ENCODE results near the gene TRAPPC14. TPM values are rescaled to one million over a fixed set of nuclear protein-coding genes. Genes with fewer than 3 reads are reported as not detected.
"Not testable (repeated sequence)": the region's sequence is repeated elsewhere in the genome, so short reads cannot be mapped to it uniquely, and the experiment has no call there.

TRAPPC14 gene
- total and polyA plus RNA-seq, 2 of the 13 experiments (the other 11 are each of a cell fraction or from before 2014, with no cell fraction given): 4.7 to 9.6 TPM

DNA sequence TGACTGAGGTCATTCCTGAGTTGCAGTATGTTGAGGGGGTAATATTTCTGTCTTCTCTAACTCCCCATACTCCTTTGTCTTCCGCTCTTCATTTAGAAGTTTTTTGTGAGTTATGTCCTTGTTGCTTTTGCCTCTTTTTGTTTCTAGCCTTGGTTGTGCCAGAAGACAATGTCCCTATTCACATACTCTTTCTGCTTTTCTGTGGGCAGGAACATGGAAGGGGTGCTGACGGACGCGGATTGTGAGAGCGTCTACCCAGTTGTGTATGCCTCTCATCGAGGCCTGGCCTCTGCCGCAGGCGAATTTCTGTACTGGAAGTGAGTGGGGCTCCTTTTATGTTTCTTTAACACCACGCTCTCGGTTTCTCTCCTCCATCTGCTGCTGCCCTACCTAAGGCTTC, 39.7 kb upstream of the TRAPPC14 start:
- Histone ChIP-seq H3K36me3 (replicated peaks in 1 of 2; ENCODE audit: control insufficient read depth in 1 of 2, insufficient read depth in 2 of 2, low read length in 2 of 2) (no peaks in the 10 kb centered on the region), H3K27ac (ENCODE audit: extremely low read length, insufficient read depth, low read length) (no peak overlapping the region), H2AFZ (ENCODE audit: low read length) (no peak overlapping the region), H3K9me3 (ENCODE audit: low read length) (no peaks in the 10 kb centered on the region), H3K4me2 (ENCODE audit: low read depth, low read length) (no peak overlapping the region), H4K20me1 (ENCODE audit: insufficient read depth, low read length) (no peaks in the 10 kb centered on the region), H3K9ac (ENCODE audit: insufficient read depth, low read depth, low read length) (no peak overlapping the region), H3K79me2 (ENCODE audit: insufficient read depth, low read length) (no peaks in the 10 kb centered on the region), H3K4me3 (replicated peaks in 1 of 3; ENCODE audit: insufficient read depth in 1 of 3, low read depth in 2 of 3, low read length in 3 of 3) (no peak overlapping the region), H3K4me1 (ENCODE audit: insufficient read depth, low read length) (peaks cover 13% of the 10 kb centered on the region), H3K27me3 (ENCODE audit: control insufficient read depth in 1 of 2, insufficient read depth in 2 of 2, low read length in 2 of 2) (no peaks in the 10 kb centered on the region)
- WGBS (ENCODE audit: low lambda C conversion rate): 82% methylated on average over 10 of the region's 10 CpGs
- no peak for TF ChIP-seq TEAD3 (CRISPR knock-in tag; optimal IDR thresholded peaks at IDR 0.05; ENCODE audit: borderline replicate concordance)
- ChIA-PET POLR2A (no interaction called here), CTCF (ENCODE audit: low intra/inter-chr PET ratio, low total read pairs) (no interaction called here)
- intact Hi-C loops (cut with micrococcal nuclease; ENCODE audit: unreplicated experiment): no loop called here
- in situ Hi-C loops (cut with HindIII; ENCODE audit: extremely low pct_ligation_motif_present, low pct_unique_long_range_greater_than_20kb): no loop called here
- DNase-seq (ENCODE audit: low spot score) (no peak), FAIRE-seq (no peak), ATAC-seq (no peak)
- no TSS peak for BruUV-seq (replicated peaks)

DNA sequence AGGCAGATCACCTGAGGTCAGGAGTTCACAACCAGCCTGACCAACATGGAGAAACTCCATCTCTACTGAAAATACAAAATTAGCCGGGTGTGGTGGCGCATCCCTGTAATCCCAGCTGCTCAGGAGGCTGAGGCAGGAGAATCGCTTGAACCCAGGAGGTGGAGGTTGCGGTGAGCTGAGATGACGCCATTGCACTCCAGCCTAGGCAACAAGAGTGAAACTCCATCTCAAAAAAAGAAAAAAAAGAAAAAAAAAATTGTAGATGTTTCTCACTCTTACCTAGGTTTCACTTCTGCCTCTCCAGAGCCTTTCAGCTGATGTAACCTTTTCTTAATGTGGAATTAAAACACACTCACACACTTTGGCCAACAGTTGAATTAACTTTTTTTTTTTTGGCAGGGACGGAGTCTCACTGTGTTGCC, 37.4 kb upstream of the TRAPPC14 start:
- H3K4me2 ChIP-seq (ENCODE audit: low read depth, low read length); H3K27ac ChIP-seq (ENCODE audit: extremely low read length, insufficient read depth, low read length); H3K4me3 ChIP-seq (replicated peaks in 1 of 3; ENCODE audit: insufficient read depth in 1 of 3, low read depth in 2 of 3, low read length in 3 of 3); in situ Hi-C loops (cut with HindIII; ENCODE audit: extremely low pct_ligation_motif_present, low pct_unique_long_range_greater_than_20kb); CTCF ChIA-PET (ENCODE audit: low intra/inter-chr PET ratio, low total read pairs); H2AFZ ChIP-seq (ENCODE audit: low read length); H3K4me1 ChIP-seq (ENCODE audit: insufficient read depth, low read length); H3K79me2 ChIP-seq (ENCODE audit: insufficient read depth, low read length); H4K20me1 ChIP-seq (ENCODE audit: insufficient read depth, low read length); H3K9ac ChIP-seq (ENCODE audit: insufficient read depth, low read depth, low read length); BruUV-seq (replicated peaks); H3K9me3 ChIP-seq (ENCODE audit: low read length); ATAC-seq; H3K36me3 ChIP-seq (replicated peaks in 1 of 2; ENCODE audit: control insufficient read depth in 1 of 2, insufficient read depth in 2 of 2, low read length in 2 of 2); H3K27me3 ChIP-seq (ENCODE audit: control insufficient read depth in 1 of 2, insufficient read depth in 2 of 2, low read length in 2 of 2); DNase-seq (ENCODE audit: low spot score); POLR2A ChIA-PET; intact Hi-C loops (cut with micrococcal nuclease; ENCODE audit: unreplicated experiment); FAIRE-seq: not testable (repeated sequence)
- WGBS (ENCODE audit: low lambda C conversion rate): 80% methylated on average over 6 of the region's 6 CpGs

DNA sequence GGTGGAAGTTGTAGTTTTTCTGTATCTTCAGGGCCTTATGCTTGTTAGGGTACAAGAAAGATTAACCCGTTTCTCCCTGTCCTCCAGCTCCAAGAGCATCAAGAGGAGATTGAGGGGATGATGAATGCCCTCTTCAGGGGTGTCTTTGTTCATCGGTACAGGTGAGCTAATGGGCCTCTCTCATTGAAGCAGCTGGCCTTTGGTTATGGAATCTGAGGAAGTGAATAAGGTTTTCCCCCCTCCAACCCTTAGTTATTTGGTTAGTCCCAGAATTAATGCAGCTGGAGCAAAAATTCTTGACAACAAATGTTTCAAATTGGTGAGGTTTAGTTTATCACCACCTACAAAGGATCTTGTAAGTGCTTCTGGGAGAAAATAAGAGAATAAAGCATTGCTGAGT, 36.7 kb upstream of the TRAPPC14 start:
- Histone ChIP-seq H4K20me1 (ENCODE audit: insufficient read depth, low read length) (no peaks in the 10 kb centered on the region), H3K9ac (ENCODE audit: insufficient read depth, low read depth, low read length) (no peak overlapping the region), H3K4me2 (ENCODE audit: low read depth, low read length) (no peak overlapping the region), H3K4me1 (ENCODE audit: insufficient read depth, low read length) (peaks cover 5% of the 10 kb centered on the region), H3K27me3 (ENCODE audit: control insufficient read depth in 1 of 2, insufficient read depth in 2 of 2, low read length in 2 of 2) (no peaks in the 10 kb centered on the region), H3K4me3 (replicated peaks in 1 of 3; ENCODE audit: insufficient read depth in 1 of 3, low read depth in 2 of 3, low read length in 3 of 3) (no peak overlapping the region), H2AFZ (ENCODE audit: low read length) (no peak overlapping the region), H3K79me2 (ENCODE audit: insufficient read depth, low read length) (no peaks in the 10 kb centered on the region), H3K36me3 (replicated peaks in 1 of 2; ENCODE audit: control insufficient read depth in 1 of 2, insufficient read depth in 2 of 2, low read length in 2 of 2) (no peaks in the 10 kb centered on the region), H3K9me3 (ENCODE audit: low read length) (no peaks in the 10 kb centered on the region), H3K27ac (ENCODE audit: extremely low read length, insufficient read depth, low read length) (no peak overlapping the region)
- ChIA-PET POLR2A (no interaction called here), CTCF (ENCODE audit: low intra/inter-chr PET ratio, low total read pairs) (no interaction called here)
- no peak for FAIRE-seq
- WGBS (ENCODE audit: low lambda C conversion rate): 30% methylated on average over 2 of the region's 2 CpGs
- no peak for DNase-seq (ENCODE audit: low spot score)
- ATAC-seq: no peak
- BruUV-seq (replicated peaks): no TSS peak
- intact Hi-C loops (cut with micrococcal nuclease; ENCODE audit: unreplicated experiment): no loop called here
- in situ Hi-C loops (cut with HindIII; ENCODE audit: extremely low pct_ligation_motif_present, low pct_unique_long_range_greater_than_20kb): no loop called here
- TF ChIP-seq ZNF530 (CRISPR knock-in tag; IDR thresholded peaks at IDR 0.05; ENCODE audit: low read depth) (no peak), ZSCAN12 (CRISPR knock-in tag; IDR thresholded peaks at IDR 0.05) (no peak), ZSCAN9 (CRISPR knock-in tag; IDR thresholded peaks at IDR 0.05; ENCODE audit: borderline replicate concordance) (no peak), CENPX (CRISPR knock-in tag; IDR thresholded peaks at IDR 0.05) (no peak), KMT2A (CRISPR knock-in tag; IDR thresholded peaks at IDR 0.05) (no peak), ZNF670 (CRISPR knock-in tag; IDR thresholded peaks at IDR 0.05; ENCODE audit: borderline replicate concordance) (no peak), ZNF383 (CRISPR knock-in tag; IDR thresholded peaks at IDR 0.05; ENCODE audit: borderline replicate concordance) (no peak), CCDC6 (CRISPR knock-in tag; IDR thresholded peaks at IDR 0.05) (no peak), ZSCAN22 (CRISPR knock-in tag; IDR thresholded peaks at IDR 0.05) (no peak)
- TF ChIP-seq, protein P1, sequence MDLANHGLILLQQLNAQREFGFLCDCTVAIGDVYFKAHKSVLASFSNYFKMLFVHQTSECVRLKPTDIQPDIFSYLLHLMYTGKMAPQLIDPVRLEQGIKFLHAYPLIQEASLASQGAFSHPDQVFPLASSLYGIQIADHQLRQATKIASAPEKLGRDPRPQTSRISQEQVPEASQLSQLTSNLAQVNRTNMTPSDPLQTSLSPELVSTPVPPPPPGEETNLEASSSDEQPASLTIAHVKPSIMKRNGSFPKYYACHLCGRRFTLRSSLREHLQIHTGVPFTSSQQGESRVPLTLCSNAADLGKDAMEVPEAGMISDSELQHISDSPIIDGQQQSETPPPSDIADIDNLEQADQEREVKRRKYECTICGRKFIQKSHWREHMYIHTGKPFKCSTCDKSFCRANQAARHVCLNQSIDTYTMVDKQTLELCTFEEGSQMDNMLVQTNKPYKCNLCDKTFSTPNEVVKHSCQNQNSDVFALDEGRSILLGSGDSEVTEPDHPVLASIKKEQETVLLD (CRISPR knock-in tag; IDR thresholded peaks at IDR 0.05; ENCODE audit: low read depth): no peak

Data from HepG2 (cell line).